H1 (cell line): Measurements from ENCODE around the gene LHFPL6. TPM values are rescaled to one million over a fixed set of nuclear protein-coding genes. Genes with fewer than 3 reads are reported as not detected.

Experiments
- CTCF ChIA-PET: fragments of 300-600 bp; sonication (Branson Sonifier 250); formaldehyde crosslinking; loops from one replicate; lab custom pipeline; 2021; ENCODE audit not compliant: partially characterized antibody; lab: Charles Lee
- POLR2A ChIA-PET: fragments of 300-600 bp; sonication (Branson Sonifier 250); formaldehyde crosslinking; loops from one replicate; lab custom pipeline; 2021; ENCODE audit warnings: inconsistent platforms; ENCODE audit not compliant: partially characterized antibody; lab: Charles Lee
- DNase-seq, 2 experiments: peaks; one replicate each; pipeline versions ENCODE4 v3.0.0 to v3.0.0-alpha.2; 2010 to 2022; ENCODE audit warnings: low spot score in 2 of 2, low read depth in 1 of 2, mixed read lengths in 1 of 2
- FAIRE-seq: peaks from 2 replicates; lab custom pipeline; 2011; peaks lifted over from hg19 to GRCh38; lab: Jason Lieb, UNC
- H2AFZ ChIP-seq: 2 replicates; pipeline ENCODE4 v1.8.1; 2012; ENCODE audit warnings: low read length, inconsistent platforms
- H2AK5ac ChIP-seq: 2 replicates; pipeline ENCODE4 v1.6.1; 2013; ENCODE audit warnings: low read depth, low read length
- H2BK120ac ChIP-seq: replicated peaks from 2 replicates; pipeline ENCODE3; 2013; ENCODE audit warnings: low read depth, low read length, inconsistent platforms
- H2BK12ac ChIP-seq: 2 replicates; pipeline ENCODE4 v1.6.1; 2013; ENCODE audit warnings: low read depth, low read length
- H2BK15ac ChIP-seq: 2 replicates; pipeline ENCODE4 v1.6.1; 2013; ENCODE audit warnings: low read length
- H2BK20ac ChIP-seq: 2 replicates; pipeline ENCODE4 v1.6.1; 2013; ENCODE audit warnings: low read length
- H2BK5ac ChIP-seq: 2 replicates; pipeline ENCODE4 v1.6.1; 2013; ENCODE audit warnings: low read depth, low read length
- H3K14ac ChIP-seq: 2 replicates; pipeline ENCODE4 v1.6.1; 2013; ENCODE audit warnings: inconsistent platforms; ENCODE audit not compliant: insufficient read length
- H3K18ac ChIP-seq: 2 replicates; pipeline ENCODE4 v1.6.1; 2013; ENCODE audit warnings: low read length; ENCODE audit errors: extremely low read depth
- H3K23ac ChIP-seq: 2 replicates; pipeline ENCODE4 v1.6.1; 2013; ENCODE audit warnings: inconsistent platforms; ENCODE audit not compliant: insufficient read length
- H3K23me2 ChIP-seq: 2 replicates; pipeline ENCODE4 v1.6.1; 2013; ENCODE audit warnings: low read depth, low read length
- H3K27ac ChIP-seq: 2 replicates; pipeline ENCODE4 v1.6.1; 2011; ENCODE audit warnings: low read depth, low read length, inconsistent platforms
- H3K27me3 ChIP-seq, 4 experiments: replicated peaks in 1 of 4; 1 replicate in 1 of 4; 2 replicates in 3 of 4; pipeline versions ENCODE4 v1.6.1 to v1.8.1; 2011 to 2013; ENCODE audit warnings: low read length in 3 of 4, mild to moderate bottlenecking in 3 of 4, inconsistent platforms in 2 of 4, mixed read lengths in 2 of 4, moderate library complexity in 1 of 4; ENCODE audit not compliant: control insufficient read depth in 3 of 4, insufficient read depth in 3 of 4; ENCODE audit errors: extremely low read depth in 1 of 4
- H3K36me3 ChIP-seq, 4 experiments: 2 replicates each; pipeline versions ENCODE4 v1.6.1 to v1.8.1; 2011 to 2013; ENCODE audit warnings: mild to moderate bottlenecking in 4 of 4, low read length in 3 of 4, moderate library complexity in 2 of 4, control low read depth in 1 of 4, inconsistent platforms in 1 of 4; ENCODE audit not compliant: insufficient read depth in 4 of 4, control insufficient read depth in 2 of 4
- H3K4ac ChIP-seq: replicated peaks from 2 replicates; pipeline ENCODE3; 2013; ENCODE audit warnings: low read length, low read depth, mixed read lengths, inconsistent platforms; ENCODE audit not compliant: insufficient read length
- H3K4me1 ChIP-seq, 4 experiments: replicated peaks in 1 of 4; 1 replicate in 1 of 4; 2 replicates in 3 of 4; pipeline versions ENCODE4 v1.6.1 to v1.8.1; 2011 to 2013; ENCODE audit warnings: low read length in 3 of 4, inconsistent platforms in 2 of 4, mixed read lengths in 1 of 4; ENCODE audit not compliant: insufficient read depth in 4 of 4, control insufficient read depth in 3 of 4
- H3K4me2 ChIP-seq, 2 experiments: 2 replicates each; pipeline versions ENCODE4 v1.6.1 to v1.8.1; 2011 to 2013; ENCODE audit warnings: low read depth in 2 of 2, low read length in 2 of 2, control low read depth in 1 of 2, inconsistent platforms in 1 of 2, mild to moderate bottlenecking in 1 of 2; ENCODE audit not compliant: insufficient read depth in 1 of 2
- H3K4me3 ChIP-seq, 4 experiments: fragments of 200-600, 300-600 bp in 1 of 4; sonication (generic), shearing (Covaris generic), sonication (Bioruptor Twin) in 1 of 4; 2 replicates each; pipeline versions ENCODE4 v1.5.1 to v1.8.1; 2011 to 2016; ENCODE audit warnings: low read length in 4 of 4, low read depth in 3 of 4, control low read depth in 2 of 4, inconsistent platforms in 2 of 4, mild to moderate bottlenecking in 2 of 4, mixed read lengths in 1 of 4, moderate library complexity in 1 of 4; ENCODE audit not compliant: insufficient read depth in 2 of 4; ENCODE audit errors: extremely low read depth in 1 of 4
- H3K56ac ChIP-seq: replicated peaks from 2 replicates; pipeline ENCODE3; 2013; ENCODE audit warnings: low read depth, mild to moderate bottlenecking, mixed read lengths, low read length, inconsistent platforms; ENCODE audit not compliant: insufficient read length
- H3K79me1 ChIP-seq: 2 replicates; pipeline ENCODE4 v1.6.1; 2013; ENCODE audit warnings: low read depth, low read length, control low read depth
- H3K79me2 ChIP-seq, 2 experiments: 2 replicates each; pipeline versions ENCODE4 v1.6.1 to v1.8.1; 2012 to 2013; ENCODE audit warnings: low read length in 2 of 2, mild to moderate bottlenecking in 2 of 2, inconsistent platforms in 1 of 2; ENCODE audit not compliant: insufficient read depth in 2 of 2, control insufficient read depth in 1 of 2
- H3K9ac ChIP-seq, 4 experiments: replicated peaks in 1 of 4; 1 replicate in 1 of 4; 2 replicates in 3 of 4; pipeline versions ENCODE4 v1.6.1 to v1.8.1; 2011 to 2013; ENCODE audit warnings: low read depth in 3 of 4, low read length in 3 of 4, control low read depth in 2 of 4, mild to moderate bottlenecking in 2 of 4, moderate library complexity in 2 of 4, inconsistent platforms in 1 of 4; ENCODE audit errors: extremely low read depth in 1 of 4
- H3K9me3 ChIP-seq, 2 experiments: 2 replicates each; pipeline versions ENCODE4 v1.6.1 to v1.8.1; 2012 to 2013; ENCODE audit warnings: mild to moderate bottlenecking in 2 of 2, moderate library complexity in 2 of 2, control low read depth in 1 of 2, inconsistent platforms in 1 of 2, low read depth in 1 of 2, low read length in 1 of 2, mixed read lengths in 1 of 2; ENCODE audit not compliant: insufficient read depth in 2 of 2
- H4K20me1 ChIP-seq, 2 experiments: replicated peaks in 1 of 2; 2 replicates each; pipeline versions ENCODE3 to v1.8.1; 2011 to 2013; ENCODE audit warnings: inconsistent platforms in 2 of 2, low read length in 2 of 2, mild to moderate bottlenecking in 1 of 2; ENCODE audit not compliant: insufficient read depth in 2 of 2, control insufficient read depth in 1 of 2
- H4K5ac ChIP-seq: 2 replicates; pipeline ENCODE4 v1.6.1; 2013; ENCODE audit warnings: low read length, low read depth, mixed read lengths, inconsistent platforms; ENCODE audit not compliant: insufficient read length
- H4K8ac ChIP-seq: 2 replicates; pipeline ENCODE4 v1.8.0; 2013; ENCODE audit warnings: mild to moderate bottlenecking, moderate library complexity, low read length, inconsistent platforms; ENCODE audit not compliant: insufficient read depth; ENCODE audit errors: extremely low read depth
- H4K91ac ChIP-seq: replicated peaks from 2 replicates; pipeline ENCODE3; 2013; ENCODE audit warnings: low read length, mixed read lengths, inconsistent platforms; ENCODE audit not compliant: insufficient read length
- BACH1 ChIP-seq: IDR thresholded peaks from 2 replicates; pipeline ENCODE4 v1.6.1; 2012; ENCODE audit warnings: low read length, improper control_type of control experiment
- CBX8 ChIP-seq: fragments of 300-800, 300-1000 bp; sonication (generic); IDR thresholded peaks from 2 replicates; pipeline ENCODE4 v1.7.1; 2016; ENCODE audit warnings: low read depth, low read length, borderline replicate concordance
- CTBP2 ChIP-seq: IDR thresholded peaks from 2 replicates; pipeline ENCODE4 v1.7.0; 2011; ENCODE audit warnings: borderline replicate concordance, mild to moderate bottlenecking, moderate library complexity, mixed read lengths, low read length; ENCODE audit not compliant: insufficient read depth, insufficient read length
- HDAC6 ChIP-seq: IDR thresholded peaks from one replicate; pipeline ENCODE4 v1.7.1; 2012; ENCODE audit warnings: low read depth, mild to moderate bottlenecking, inconsistent platforms, low read length, moderate library complexity
- KDM4A ChIP-seq: IDR thresholded peaks from one replicate; pipeline ENCODE4 v1.7.1; 2012; ENCODE audit warnings: low read depth, mild to moderate bottlenecking, moderate library complexity, low read length, inconsistent platforms; ENCODE audit not compliant: severe bottlenecking
- RNF2 ChIP-seq: fragments of 200-900, 300-1000 bp; sonication (generic); IDR thresholded peaks from 2 replicates; pipeline ENCODE4 v1.7.1; 2016; ENCODE audit warnings: borderline replicate concordance, low read depth, mild to moderate bottlenecking, antibody characterized with exemption, low read length; ENCODE audit not compliant: poor library complexity, severe bottlenecking; ENCODE audit errors: missing control alignments
- SUZ12 ChIP-seq: fragments of 200-600 bp; sonication (generic); IDR thresholded peaks from 2 replicates; pipeline ENCODE4 v1.6.1; 2012; ENCODE audit warnings: mild to moderate bottlenecking, inconsistent platforms, low read length, moderate library complexity, mixed read lengths
- ZNF274 ChIP-seq: IDR thresholded peaks from 2 replicates; pipeline ENCODE4 v1.7.0; 2012; ENCODE audit warnings: low read length, borderline replicate concordance; ENCODE audit errors: extremely low read depth
- WGBS, 2 experiments: shearing (Covaris generic) in 1 of 2; methylation state at CpG; one replicate each; pipeline versions ENCODE4 v1.1.6 to v1.1.7; 2013 to 2015; ENCODE audit warnings: low lambda C conversion rate in 2 of 2, mixed read lengths in 2 of 2, inconsistent platforms in 1 of 2, low coverage in 1 of 2, missing lambda C conversion rate in 1 of 2; ENCODE audit not compliant: insufficient replicate concordance in 2 of 2, insufficient coverage in 1 of 2, insufficient read length in 1 of 2; ENCODE audit errors: extremely low coverage in 1 of 2, missing lambda C conversion rate in 1 of 2; 5-methylcytosine and 5-hydroxymethylcytosine counted together
- polyA plus RNA-seq, 7 experiments: library from polyadenylated mRNA; depleted of rRNA in 3 of 7; stranded (reverse) in 5 of 7; unstranded in 2 of 7; fragments of >200 nt in 5 of 7; fragments of 200-250 nt in 2 of 7; gene quantifications; 1 replicate in 5 of 7; 2 replicates in 1 of 7; 4 replicates in 1 of 7; pipeline versions ENCODE4 v1.2.1 to v1.2.3, GENCODE V29; 2011 to 2013; ENCODE audit warnings: missing spikeins in 2 of 7, mixed read lengths in 2 of 7
- total RNA-seq: library from RNA; stranded (reverse); fragmentation: NEBNext Ultra II Directional; extraction: Animal tissue kit (Norgen Biotek cat#: 25700); gene quantifications from 2 replicates; pipeline ENCODE4 v1.2.1, GENCODE V29; 2021
- TF ChIP-seq, protein P1 (sequence below): IDR thresholded peaks from 2 replicates; pipeline ENCODE4 v1.6.1; 2011; ENCODE audit warnings: low read depth, mild to moderate bottlenecking, low read length; ENCODE audit not compliant: insufficient read depth
- TF ChIP-seq, protein P2 (sequence below): IDR thresholded peaks from 2 replicates; pipeline ENCODE4 v1.6.1; 2012; ENCODE audit warnings: inconsistent platforms

Gene LHFPL6
- total and polyA plus RNA-seq, 2 of the 8 experiments (the other 6 are each of a cell fraction or from before 2014, with no cell fraction given) = 7.6 to 17.0 TPM

DNA sequence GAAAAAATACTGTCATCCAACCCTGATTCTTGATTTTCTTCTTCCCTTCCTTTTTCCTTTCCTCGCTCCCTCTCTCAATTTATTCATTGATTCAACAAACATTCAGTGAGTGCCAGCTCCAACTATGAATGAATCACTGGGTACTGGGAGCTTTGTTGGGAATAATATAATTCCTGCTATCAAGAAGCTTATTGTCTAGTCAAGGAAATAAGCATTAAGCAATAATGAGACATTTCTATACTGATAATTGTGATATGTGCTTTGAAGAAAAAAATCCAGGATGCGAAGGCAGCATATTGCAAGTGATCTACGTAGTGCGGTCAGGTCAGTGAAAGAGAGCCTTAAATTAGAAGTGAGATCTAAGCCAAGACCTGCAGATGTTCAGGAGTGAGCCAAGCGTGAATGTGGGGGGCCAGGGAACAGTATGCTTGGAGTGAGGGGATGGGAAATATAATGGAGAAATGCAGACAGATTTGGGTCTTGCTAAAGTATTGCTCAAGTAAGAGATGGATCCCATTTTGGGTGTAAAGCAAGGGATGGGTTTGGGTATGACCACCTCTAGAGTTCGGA lies 253.5 kb downstream of the LHFPL6 start:
- H2BK20ac ChIP-seq = no peak overlapping the region
- H3K27ac ChIP-seq = no peak overlapping the region
- H3K14ac ChIP-seq = no peak overlapping the region
- no peak overlapping the region for H4K91ac ChIP-seq
- H3K79me2 ChIP-seq = no peaks in the 10 kb centered on the region
- H3K79me1 ChIP-seq = no peaks in the 10 kb centered on the region
- no peak overlapping the region for H3K4ac ChIP-seq
- H3K23me2 ChIP-seq = no peaks in the 10 kb centered on the region
- no peak overlapping the region for H3K23ac ChIP-seq
- no peak overlapping the region; the same call in 1 of the 2 replicates for H2AK5ac ChIP-seq
- no peak overlapping the region for H2BK5ac ChIP-seq
- no peak overlapping the region for H4K8ac ChIP-seq
- no peak overlapping the region for H2AFZ ChIP-seq
- no peak overlapping the region for H2BK12ac ChIP-seq
- DNase-seq = no peak
- peaks cover 2 to 23% (median 12%) of the 10 kb centered on the region in 4 experiments; a peak in 6 of 7 replicates for H3K27me3 ChIP-seq
- no peak overlapping the region for H3K4me3 ChIP-seq
- no peak overlapping the region for H2BK120ac ChIP-seq
- no peak overlapping the region for H3K56ac ChIP-seq
- WGBS, 2 experiments = 86% methylated on average over 6 of the region's 6 CpGs; no CpG with 5 or more reads in 1 of the 2 experiments
- no peaks in the 10 kb centered on the region for H3K36me3 ChIP-seq
- no peak overlapping the region for H2BK15ac ChIP-seq
- H4K5ac ChIP-seq = no peak overlapping the region
- H3K18ac ChIP-seq = no peak overlapping the region
- peaks cover 2 to 15% (median 7%) of the 10 kb centered on the region in 4 experiments; a peak in 5 of 7 replicates for H3K4me1 ChIP-seq
- CTCF ChIA-PET = interaction anchor here (0.6 to 2.4 kb wide), 10 partner anchors 8 to 335 kb away, joined by 3 to 8 read pairs (median 3); no protein-coding TSS in a partner anchor
- no peaks in the 10 kb centered on the region for H3K9me3 ChIP-seq
- no peak overlapping the region for H3K4me2 ChIP-seq
- no peak for TF ChIP-seq RNF2
- TF ChIP-seq HDAC6 = no peak
- no peak for TF ChIP-seq CBX8
- TF ChIP-seq, protein P1, sequence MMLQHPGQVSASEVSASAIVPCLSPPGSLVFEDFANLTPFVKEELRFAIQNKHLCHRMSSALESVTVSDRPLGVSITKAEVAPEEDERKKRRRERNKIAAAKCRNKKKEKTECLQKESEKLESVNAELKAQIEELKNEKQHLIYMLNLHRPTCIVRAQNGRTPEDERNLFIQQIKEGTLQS = no peak
- TF ChIP-seq, protein P2, sequence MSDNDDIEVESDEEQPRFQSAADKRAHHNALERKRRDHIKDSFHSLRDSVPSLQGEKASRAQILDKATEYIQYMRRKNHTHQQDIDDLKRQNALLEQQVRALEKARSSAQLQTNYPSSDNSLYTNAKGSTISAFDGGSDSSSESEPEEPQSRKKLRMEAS = no peak
- no peak for TF ChIP-seq CTBP2
- TF ChIP-seq ZNF274 = no peak
- no peak for TF ChIP-seq SUZ12
- no peak for TF ChIP-seq BACH1
- no peak for TF ChIP-seq KDM4A
- TF ChIP-seq, all 59 proteins: peak for 0
- POLR2A ChIA-PET = no interaction called here
- Histone ChIP-seq H3K9ac (no peak overlapping the region), H4K20me1 (peaks cover 0 to 2% of the 10 kb centered on the region in 2 experiments)
- FAIRE-seq = no peak
